Mesenteric fat pad (tissue), 1 donor: Measurements from ENCODE around the gene COPA. TPM values are rescaled to one million over a fixed set of nuclear protein-coding genes. Genes with fewer than 3 reads are reported as not detected.

Source experiments
- total RNA-seq: library from RNA; stranded (reverse); fragmentation: NEBNext Ultra II Directional; extraction: Animal tissue kit (Norgen Biotek cat#: 25700); gene quantifications from one replicate; pipeline ENCODE4 v1.2.1, GENCODE V29; 2021
- donor health status: DM: yes; HTN: yes; CAD: no.

Gene COPA
- total RNA-seq, 1 donor from 2014 or later: 228 TPM

Other genes starting within 250 kb of the COPA start
- gene IGSF8, start 244.6 kb downstream of the COPA start, total RNA-seq: 20.4 TPM
- 31.2 TPM for gene ATP1A2, start 227.5 kb downstream of the COPA start, total RNA-seq
- gene ATP1A4, start 191.6 kb downstream of the COPA start, total RNA-seq: 0.39 TPM
- gene CASQ1, start 152.7 kb downstream of the COPA start, total RNA-seq: 0.39 TPM
- 486 TPM for gene PEA15, start 137.9 kb downstream of the COPA start, total RNA-seq
- gene DCAF8, start 80.7 kb downstream of the COPA start, total RNA-seq: 127 TPM
- 144 TPM for gene PEX19, start 58.1 kb downstream of the COPA start, total RNA-seq
- gene NCSTN, start 133 bp upstream of the COPA start, total RNA-seq: 102 TPM
- gene NHLH1, start 23.8 kb upstream of the COPA start, total RNA-seq: 0.42 TPM
- gene VANGL2, start 57.3 kb upstream of the COPA start, total RNA-seq: 1.7 TPM
- gene SLAMF6, start 180.0 kb upstream of the COPA start, total RNA-seq: 1.2 TPM
- 17.1 TPM for gene CD84, start 236.2 kb upstream of the COPA start, total RNA-seq